ENCODE data around the gene CA10.

The CA10 gene

DNA sequence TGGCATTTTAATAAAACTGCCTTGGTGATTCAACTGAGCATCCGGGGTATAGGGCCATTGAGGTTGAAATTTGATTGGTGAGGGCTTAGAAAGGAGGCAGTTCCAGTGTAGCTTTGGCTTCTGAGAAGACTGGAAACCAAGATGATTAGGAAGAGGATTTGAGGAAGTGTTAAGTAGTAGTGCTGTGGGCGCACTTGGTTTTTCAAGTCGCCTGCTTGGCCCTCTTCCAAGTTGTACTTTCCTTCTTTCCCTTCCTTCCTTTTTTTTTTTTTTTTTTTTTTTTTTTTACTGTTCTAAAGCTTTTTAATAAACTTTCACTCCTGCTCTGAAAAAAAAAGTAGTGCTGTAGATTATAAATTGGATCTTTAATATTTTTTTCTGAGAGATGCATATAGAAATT lies 577.6 kb downstream of the CA10 start:
- Histone ChIP-seq H3F3A (ENCODE audit: control insufficient read depth, insufficient read depth) (no peaks in the 10 kb centered on the region), H3K36me3 (ENCODE audit: control insufficient read depth, low read length) (no peaks in the 10 kb centered on the region), H3K9me2 (replicated peaks; ENCODE audit: control insufficient read depth, low read length) (no peaks in the 10 kb centered on the region), H3K4me1 (ENCODE audit: control insufficient read depth, low read length) (no peaks in the 10 kb centered on the region), H3K27ac (ENCODE audit: low read depth, low read length) (no peak overlapping the region), H3K9me3 (ENCODE audit: control insufficient read depth, insufficient read depth, low read length) (no peaks in the 10 kb centered on the region), H3K27me3 (ENCODE audit: control insufficient read depth, low read length) (no peaks in the 10 kb centered on the region), H3K79me2 (ENCODE audit: control insufficient read depth, low read length) (no peaks in the 10 kb centered on the region), H4K20me1 (ENCODE audit: control insufficient read depth, insufficient read depth, low read depth, low read length) (no peaks in the 10 kb centered on the region), H3K4me3 (ENCODE audit: low read length) (no peak overlapping the region), H3K4me2 (ENCODE audit: low read length) (no peak overlapping the region)
- TF ChIP-seq, protein P1, sequence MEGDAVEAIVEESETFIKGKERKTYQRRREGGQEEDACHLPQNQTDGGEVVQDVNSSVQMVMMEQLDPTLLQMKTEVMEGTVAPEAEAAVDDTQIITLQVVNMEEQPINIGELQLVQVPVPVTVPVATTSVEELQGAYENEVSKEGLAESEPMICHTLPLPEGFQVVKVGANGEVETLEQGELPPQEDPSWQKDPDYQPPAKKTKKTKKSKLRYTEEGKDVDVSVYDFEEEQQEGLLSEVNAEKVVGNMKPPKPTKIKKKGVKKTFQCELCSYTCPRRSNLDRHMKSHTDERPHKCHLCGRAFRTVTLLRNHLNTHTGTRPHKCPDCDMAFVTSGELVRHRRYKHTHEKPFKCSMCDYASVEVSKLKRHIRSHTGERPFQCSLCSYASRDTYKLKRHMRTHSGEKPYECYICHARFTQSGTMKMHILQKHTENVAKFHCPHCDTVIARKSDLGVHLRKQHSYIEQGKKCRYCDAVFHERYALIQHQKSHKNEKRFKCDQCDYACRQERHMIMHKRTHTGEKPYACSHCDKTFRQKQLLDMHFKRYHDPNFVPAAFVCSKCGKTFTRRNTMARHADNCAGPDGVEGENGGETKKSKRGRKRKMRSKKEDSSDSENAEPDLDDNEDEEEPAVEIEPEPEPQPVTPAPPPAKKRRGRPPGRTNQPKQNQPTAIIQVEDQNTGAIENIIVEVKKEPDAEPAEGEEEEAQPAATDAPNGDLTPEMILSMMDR (IDR thresholded peaks at IDR 0.05; ENCODE audit: low read depth, low read length, poor library complexity, severe bottlenecking) = no peak
- no peak for TF ChIP-seq EZH2phosphoT487 (IDR thresholded peaks at IDR 0.05; ENCODE audit: borderline replicate concordance, low read length)

All from DOHH2 (cell line).